ENCODE results near the gene TADA3. TPM values are rescaled to one million over a fixed set of nuclear protein-coding genes. Genes with fewer than 3 reads are reported as not detected.
A peak's percentile ranks its signal among the peaks of the same experiment; 100 is the strongest.

The TADA3 gene
- total and polyA plus RNA-seq, 9 of the 15 experiments (the other 6 are each of a cell fraction or from before 2014, with no cell fraction given) = 4.1 to 110 (median 74.8) TPM

DNA sequence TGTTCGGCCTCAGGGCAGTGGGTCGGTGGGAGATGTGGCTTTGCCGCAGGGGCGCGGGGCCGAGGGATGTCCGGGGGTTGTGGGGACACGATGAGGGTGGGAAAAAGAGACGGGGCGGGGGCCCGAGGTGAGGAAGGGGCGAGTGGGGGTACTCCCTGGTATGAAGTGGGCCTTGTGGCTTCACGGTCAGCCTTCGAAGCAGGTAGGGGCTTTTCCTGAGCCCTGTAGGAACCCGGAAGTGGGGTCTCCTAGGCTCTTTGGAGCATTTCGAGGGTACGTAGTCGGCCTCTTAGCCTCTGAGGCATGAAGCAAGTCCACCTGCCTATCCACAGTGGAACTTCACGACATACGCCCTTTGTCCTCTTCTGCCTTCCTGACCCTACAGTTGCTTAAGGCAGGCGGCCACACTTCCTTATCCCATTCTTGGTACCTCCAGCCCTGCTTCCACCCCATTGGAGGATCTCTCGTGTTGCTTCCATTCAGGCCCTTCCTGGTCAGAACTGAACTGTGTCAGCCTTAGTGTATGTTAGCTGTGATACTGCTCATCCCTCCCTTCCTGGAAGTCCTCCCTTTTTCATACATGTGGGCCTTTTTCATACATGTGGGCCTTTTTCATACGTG lies 998 bp upstream of the TADA3 start:
- Histone ChIP-seq H3K79me2 (ENCODE audit: control insufficient read depth, insufficient read depth, low read length) (peaks cover 69% of the 10 kb centered on the region), H2AFZ (ENCODE audit: low read depth, low read length) (peak overlapping the region; percentile 97), H4K20me1 (replicated peaks; ENCODE audit: control insufficient read depth, insufficient read depth, low read length) (peaks cover 3% of the 10 kb centered on the region; the same call in 1 of the 2 replicates), H3K4me2 (ENCODE audit: insufficient read depth, low read length) (peak overlapping the region; percentile 100), H3K9me3 (replicated peaks; ENCODE audit: control insufficient read depth, insufficient read depth, low read depth, low read length) (no peaks in the 10 kb centered on the region), H3K9me1 (ENCODE audit: control insufficient read depth, insufficient read depth, low read length) (peaks cover 3% of the 10 kb centered on the region), H3K4me3 (peak overlapping the region; percentile 99), H3K9ac (ENCODE audit: insufficient read depth in 1 of 2, low read depth in 2 of 2, low read length in 2 of 2) (peak overlapping the region; percentile 94 to 100), H3K4me1 (replicated peaks in 1 of 2; ENCODE audit: control insufficient read depth in 2 of 2, insufficient read depth in 2 of 2, low read length in 2 of 2) (peaks cover 8 to 11% of the 10 kb centered on the region in 2 experiments; a peak in 4 of 5 replicates), H3K27ac (ENCODE audit: extremely low read depth, low read depth, low read length) (peak overlapping the region; percentile 100), H3K36me3 (ENCODE audit: control insufficient read depth, insufficient read depth, low read length) (peaks cover 77% of the 10 kb centered on the region), H3K27me3 (ENCODE audit: control insufficient read depth in 2 of 2, insufficient read depth in 2 of 2, low read length in 2 of 2) (no peaks in the 10 kb centered on the region)
- ATAC-seq (peak; percentile 53), DNase-seq (ENCODE audit: extremely low read depth in 1 of 4, low spot score in 3 of 4) (peak; percentile 56 to 93 (median 82)), FAIRE-seq (peak; percentile 32)
- ChIA-PET CTCF (ENCODE audit: low intra/inter-chr PET ratio) (no interaction called here), POLR2A (interaction anchor here (0.5 to 2.9 kb wide), 25 partner anchors 8 to 527 kb away, joined by 3 to 49 read pairs (median 4); partner anchors contain the start of genes BRPF1, OGG1, RPUSD3 and SEC13)
- intact Hi-C loops (cut with micrococcal nuclease) = loop anchor here (5.0 to 10.0 kb wide), 2 partner anchors 76 to 288 kb away; no protein-coding TSS in a partner anchor
- in situ Hi-C loops (cut with MboI) = no loop called here
- under 1% methylated on average over 13 of the region's 23 CpGs for WGBS (ENCODE audit: insufficient coverage, low coverage, missing lambda C conversion rate)
- BruUV-seq (replicated peaks) = TSS peak; percentile 54
- TF ChIP-seq, protein P1, sequence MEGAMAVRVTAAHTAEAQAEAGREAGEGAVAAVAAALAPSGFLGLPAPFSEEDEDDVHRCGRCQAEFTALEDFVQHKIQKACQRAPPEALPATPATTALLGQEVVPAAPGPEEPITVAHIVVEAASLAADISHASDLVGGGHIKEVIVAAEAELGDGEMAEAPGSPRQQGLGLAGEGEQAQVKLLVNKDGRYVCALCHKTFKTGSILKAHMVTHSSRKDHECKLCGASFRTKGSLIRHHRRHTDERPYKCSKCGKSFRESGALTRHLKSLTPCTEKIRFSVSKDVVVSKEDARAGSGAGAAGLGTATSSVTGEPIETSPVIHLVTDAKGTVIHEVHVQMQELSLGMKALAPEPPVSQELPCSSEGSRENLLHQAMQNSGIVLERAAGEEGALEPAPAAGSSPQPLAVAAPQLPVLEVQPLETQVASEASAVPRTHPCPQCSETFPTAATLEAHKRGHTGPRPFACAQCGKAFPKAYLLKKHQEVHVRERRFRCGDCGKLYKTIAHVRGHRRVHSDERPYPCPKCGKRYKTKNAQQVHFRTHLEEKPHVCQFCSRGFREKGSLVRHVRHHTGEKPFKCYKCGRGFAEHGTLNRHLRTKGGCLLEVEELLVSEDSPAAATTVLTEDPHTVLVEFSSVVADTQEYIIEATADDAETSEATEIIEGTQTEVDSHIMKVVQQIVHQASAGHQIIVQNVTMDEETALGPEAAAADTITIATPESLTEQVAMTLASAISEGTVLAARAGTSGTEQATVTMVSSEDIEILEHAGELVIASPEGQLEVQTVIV (CRISPR knock-in tag; IDR thresholded peaks at IDR 0.05; ENCODE audit: borderline replicate concordance) = no peak
- TF ChIP-seq ZNF274 (IDR thresholded peaks at IDR 0.05; ENCODE audit: borderline replicate concordance, low read depth, low read length) = no peak
- TF ChIP-seq MYNN (IDR thresholded peaks at IDR 0.05) = no peak
- TF ChIP-seq MYNN (CRISPR knock-in tag; IDR thresholded peaks at IDR 0.05) = no peak
- TF ChIP-seq TAL1 (IDR thresholded peaks at IDR 0.05) = no peak
- TF ChIP-seq KAT2B (IDR thresholded peaks at IDR 0.05; ENCODE audit: low read depth, low read length) = no peak
- TF ChIP-seq GABPB2 (CRISPR knock-in tag; conservative IDR thresholded peaks at IDR 0.05) = no peak
- TF ChIP-seq GATAD2A (IDR thresholded peaks at IDR 0.05) = 0 out of 2 replicates have a peak, but pooled peaks have one; percentile 37
- TF ChIP-seq, protein P2, sequence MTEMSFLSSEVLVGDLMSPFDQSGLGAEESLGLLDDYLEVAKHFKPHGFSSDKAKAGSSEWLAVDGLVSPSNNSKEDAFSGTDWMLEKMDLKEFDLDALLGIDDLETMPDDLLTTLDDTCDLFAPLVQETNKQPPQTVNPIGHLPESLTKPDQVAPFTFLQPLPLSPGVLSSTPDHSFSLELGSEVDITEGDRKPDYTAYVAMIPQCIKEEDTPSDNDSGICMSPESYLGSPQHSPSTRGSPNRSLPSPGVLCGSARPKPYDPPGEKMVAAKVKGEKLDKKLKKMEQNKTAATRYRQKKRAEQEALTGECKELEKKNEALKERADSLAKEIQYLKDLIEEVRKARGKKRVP (CRISPR knock-in tag; IDR thresholded peaks at IDR 0.05) = no peak
- TF ChIP-seq ARID2 (IDR thresholded peaks at IDR 0.05) = no peak
- no peak for TF ChIP-seq MTF1 (CRISPR knock-in tag; IDR thresholded peaks at IDR 0.05; ENCODE audit: borderline replicate concordance)
- TF ChIP-seq, protein P3, sequence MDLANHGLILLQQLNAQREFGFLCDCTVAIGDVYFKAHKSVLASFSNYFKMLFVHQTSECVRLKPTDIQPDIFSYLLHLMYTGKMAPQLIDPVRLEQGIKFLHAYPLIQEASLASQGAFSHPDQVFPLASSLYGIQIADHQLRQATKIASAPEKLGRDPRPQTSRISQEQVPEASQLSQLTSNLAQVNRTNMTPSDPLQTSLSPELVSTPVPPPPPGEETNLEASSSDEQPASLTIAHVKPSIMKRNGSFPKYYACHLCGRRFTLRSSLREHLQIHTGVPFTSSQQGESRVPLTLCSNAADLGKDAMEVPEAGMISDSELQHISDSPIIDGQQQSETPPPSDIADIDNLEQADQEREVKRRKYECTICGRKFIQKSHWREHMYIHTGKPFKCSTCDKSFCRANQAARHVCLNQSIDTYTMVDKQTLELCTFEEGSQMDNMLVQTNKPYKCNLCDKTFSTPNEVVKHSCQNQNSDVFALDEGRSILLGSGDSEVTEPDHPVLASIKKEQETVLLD (IDR thresholded peaks at IDR 0.05) = 0 out of 2 replicates have a peak, but pooled peaks have one; percentile 20
- TF ChIP-seq, protein P4, sequence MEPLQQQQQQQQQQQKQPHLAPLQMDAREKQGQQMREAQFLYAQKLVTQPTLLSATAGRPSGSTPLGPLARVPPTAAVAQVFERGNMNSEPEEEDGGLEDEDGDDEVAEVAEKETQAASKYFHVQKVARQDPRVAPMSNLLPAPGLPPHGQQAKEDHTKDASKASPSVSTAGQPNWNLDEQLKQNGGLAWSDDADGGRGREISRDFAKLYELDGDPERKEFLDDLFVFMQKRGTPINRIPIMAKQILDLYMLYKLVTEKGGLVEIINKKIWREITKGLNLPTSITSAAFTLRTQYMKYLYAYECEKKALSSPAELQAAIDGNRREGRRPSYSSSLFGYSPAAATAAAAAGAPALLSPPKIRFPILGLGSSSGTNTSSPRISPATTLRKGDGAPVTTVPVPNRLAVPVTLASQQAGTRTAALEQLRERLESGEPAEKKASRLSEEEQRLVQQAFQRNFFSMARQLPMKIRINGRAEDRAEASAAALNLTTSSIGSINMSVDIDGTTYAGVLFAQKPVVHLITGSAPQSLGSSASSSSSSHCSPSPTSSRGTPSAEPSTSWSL (CRISPR knock-in tag; IDR thresholded peaks at IDR 0.05; ENCODE audit: borderline replicate concordance) = no peak
- 0 out of 2 replicates have a peak, but pooled peaks have one; percentile 5 for TF ChIP-seq TEAD4 (IDR thresholded peaks at IDR 0.05; ENCODE audit: low read length)
- no peak for TF ChIP-seq TEAD4 (CRISPR knock-in tag; IDR thresholded peaks at IDR 0.05; ENCODE audit: borderline replicate concordance)
- no peak for TF ChIP-seq RUNX1 (IDR thresholded peaks at IDR 0.05; ENCODE audit: low read depth)
- TF ChIP-seq POLR3G (IDR thresholded peaks at IDR 0.05; ENCODE audit: extremely low read depth, insufficient read length, insufficient replicate concordance) = no peak

Data from K562 (cell line).